Neural progenitor cell (in vitro differentiated cells): ENCODE results near the gene RPN2. TPM values are rescaled to one million over a fixed set of nuclear protein-coding genes. Genes with fewer than 3 reads are reported as not detected.

Experiments used
- DNase-seq: peaks from one replicate; pipeline ENCODE4 v3.0.0-alpha.2; 2016; ENCODE audit warnings: low spot score
- H2AFZ ChIP-seq: fragments of 200-600 bp; sonication (generic); replicated peaks from 2 replicates; pipeline ENCODE4 v1.6.1; 2016; ENCODE audit warnings: antibody characterized with exemption
- H3F3A ChIP-seq: fragments of 200-600 bp; sonication (generic); 2 replicates; pipeline ENCODE4 v1.6.1; 2016; ENCODE audit warnings: antibody characterized with exemption, low read depth
- H3K27ac ChIP-seq: fragments of 200-600 bp; sonication (generic); 2 replicates; pipeline ENCODE4 v1.5.1; 2016; ENCODE audit warnings: mild to moderate bottlenecking
- H3K27me3 ChIP-seq: fragments of 200-600 bp; sonication (generic); 2 replicates; pipeline ENCODE4 v1.6.1; 2016; ENCODE audit warnings: mild to moderate bottlenecking, moderate library complexity
- H3K36me3 ChIP-seq: fragments of 200-600 bp; sonication (generic); 2 replicates; pipeline ENCODE4 v1.5.1; 2016
- H3K4me1 ChIP-seq: fragments of 200-600 bp; sonication (generic); 2 replicates; pipeline ENCODE4 v1.6.1; 2016; ENCODE audit warnings: mixed run types
- H3K4me2 ChIP-seq: fragments of 200-600 bp; sonication (generic); 2 replicates; pipeline ENCODE4 v1.6.1; 2016
- H3K4me3 ChIP-seq: fragments of 200-600 bp; sonication (generic); 2 replicates; pipeline ENCODE4 v1.5.1; 2016
- H3K79me2 ChIP-seq: fragments of 200-600 bp; sonication (generic); 2 replicates; pipeline ENCODE4 v1.6.1; 2016; ENCODE audit warnings: low read depth
- H3K9ac ChIP-seq: fragments of 200-600 bp; sonication (generic); 2 replicates; pipeline ENCODE4 v1.6.1; 2016
- H3K9me3 ChIP-seq: fragments of 200-600 bp; sonication (generic); 2 replicates; pipeline ENCODE4 v1.5.1; 2016; ENCODE audit warnings: low read depth
- H4K20me1 ChIP-seq: fragments of 200-600 bp; sonication (generic); 2 replicates; pipeline ENCODE4 v1.6.1; 2016; ENCODE audit warnings: low read depth
- H3K27ac Mint-ChIP-seq: 3 replicates; pipeline ENCODE4 v1.8.0; 2021; ENCODE audit warnings: mixed read lengths
- H3K27me3 Mint-ChIP-seq: 2 replicates; pipeline ENCODE4 v1.8.0; 2022; ENCODE audit warnings: low read depth, mild to moderate bottlenecking, inconsistent platforms, moderate library complexity, mixed read lengths; ENCODE audit not compliant: insufficient read depth
- H3K36me3 Mint-ChIP-seq: 3 replicates; pipeline ENCODE4 v1.8.0; 2021; ENCODE audit warnings: mixed read lengths
- H3K4me1 Mint-ChIP-seq: 3 replicates; pipeline ENCODE4 v1.8.0; 2021; ENCODE audit warnings: mixed read lengths
- H3K4me3 Mint-ChIP-seq: 3 replicates; pipeline ENCODE4 v1.8.0; 2021; ENCODE audit warnings: mild to moderate bottlenecking, moderate library complexity, mixed read lengths
- H3K9me3 Mint-ChIP-seq: 3 replicates; pipeline ENCODE4 v1.8.0; 2020; ENCODE audit warnings: mixed read lengths
- CTCF ChIP-seq: fragments of 200-600 bp; sonication (generic); IDR thresholded peaks from 2 replicates; pipeline ENCODE4 v1.5.1; 2017; ENCODE audit warnings: antibody characterized with exemption, mild to moderate bottlenecking
- EZH2 ChIP-seq: fragments of 200-600 bp; sonication (generic); IDR thresholded peaks from 2 replicates; pipeline ENCODE4 v1.6.1; 2017; ENCODE audit warnings: antibody characterized with exemption, mild to moderate bottlenecking, moderate library complexity
- EZH2phosphoT487 ChIP-seq: fragments of 200-600 bp; sonication (generic); IDR thresholded peaks from 2 replicates; pipeline ENCODE4 v1.6.1; 2017; ENCODE audit warnings: antibody characterized with exemption
- total RNA-seq: library from RNA; depleted of rRNA; stranded (reverse); fragments of >200 nt; gene quantifications from 2 replicates; pipeline ENCODE4 v1.2.3, GENCODE V29; 2015; ENCODE audit warnings: low replicate concordance

The RPN2 gene
- total RNA-seq, 1 donor from 2014 or later, result 249 TPM

GRCh38 chr20:37226889-37227288 is 47.8 kb downstream of the RPN2 start:
- Histone ChIP-seq H2AFZ (no peak overlapping the region), H3K79me2 (peaks cover 12% of the 10 kb centered on the region), H3K4me2 (peak overlapping the region; percentile 28), H3K36me3 (peaks cover 22% of the 10 kb centered on the region), H3K27me3 (no peaks in the 10 kb centered on the region), H3K27ac (peak overlapping the region; percentile 96), H3K9ac (peak overlapping the region; percentile 5), H3K4me3 (no peak overlapping the region), H3K4me1 (peaks cover 61% of the 10 kb centered on the region), H3K9me3 (no peaks in the 10 kb centered on the region), H4K20me1 (no peaks in the 10 kb centered on the region), H3F3A (peaks cover 58% of the 10 kb centered on the region)
- peaks cover 2% of the 10 kb centered on the region for H3K27me3 Mint-ChIP-seq
- no peak for DNase-seq
- no peak for TF ChIP-seq CTCF
- no peak overlapping the region for H3K27ac Mint-ChIP-seq
- peaks cover 49% of the 10 kb centered on the region for H3K36me3 Mint-ChIP-seq
- no peak overlapping the region for H3K4me3 Mint-ChIP-seq
- H3K9me3 Mint-ChIP-seq, result no peaks in the 10 kb centered on the region
- H3K4me1 Mint-ChIP-seq, result peaks cover 36% of the 10 kb centered on the region

GRCh38 chr20:37228082-37228481 is 49.0 kb downstream of the RPN2 start:
- Histone ChIP-seq H4K20me1 (no peaks in the 10 kb centered on the region), H3K4me1 (peaks cover 61% of the 10 kb centered on the region), H3K9ac (no peak overlapping the region), H3K27ac (peak overlapping the region; percentile 96), H2AFZ (no peak overlapping the region), H3F3A (peaks cover 70% of the 10 kb centered on the region), H3K4me3 (no peak overlapping the region), H3K36me3 (peaks cover 14% of the 10 kb centered on the region), H3K79me2 (peaks cover 6% of the 10 kb centered on the region), H3K27me3 (no peaks in the 10 kb centered on the region), H3K4me2 (peak overlapping the region; percentile 46), H3K9me3 (no peaks in the 10 kb centered on the region)
- DNase-seq, result no peak
- peak overlapping the region; percentile 85 for H3K27ac Mint-ChIP-seq
- peaks cover 45% of the 10 kb centered on the region for H3K4me1 Mint-ChIP-seq
- no peaks in the 10 kb centered on the region for H3K9me3 Mint-ChIP-seq
- TF ChIP-seq CTCF (no peak), EZH2 (no peak), EZH2phosphoT487 (no peak)
- H3K36me3 Mint-ChIP-seq, result peaks cover 54% of the 10 kb centered on the region
- peaks cover 2% of the 10 kb centered on the region for H3K27me3 Mint-ChIP-seq
- H3K4me3 Mint-ChIP-seq, result no peak overlapping the region

- no peaks in the 10 kb centered on the region for H4K20me1 ChIP-seq
- no peaks in the 10 kb centered on the region for H3K27me3 ChIP-seq
- H3K27ac ChIP-seq, result peak overlapping the region; percentile 96
- Mint-ChIP-seq H3K4me3 (no peak overlapping the region), H3K9me3 (no peaks in the 10 kb centered on the region), H3K27ac (peak overlapping the region; percentile 85), H3K36me3 (peaks cover 51% of the 10 kb centered on the region), H3K4me1 (peaks cover 45% of the 10 kb centered on the region), H3K27me3 (peaks cover 2% of the 10 kb centered on the region)
- H3K36me3 ChIP-seq, result peaks cover 11% of the 10 kb centered on the region
- DNase-seq, result no peak
- H2AFZ ChIP-seq, result no peak overlapping the region
- H3K9me3 ChIP-seq, result no peaks in the 10 kb centered on the region
- peaks cover 61% of the 10 kb centered on the region for H3K4me1 ChIP-seq
- peak overlapping the region; percentile 46 for H3K4me2 ChIP-seq
- TF ChIP-seq EZH2phosphoT487 (no peak), CTCF (no peak), EZH2 (no peak)
- H3K79me2 ChIP-seq, result peaks cover 6% of the 10 kb centered on the region
- H3K9ac ChIP-seq, result no peak overlapping the region
- H3F3A ChIP-seq, result peaks cover 74% of the 10 kb centered on the region
- no peak overlapping the region for H3K4me3 ChIP-seq
Observed at GRCh38 chr20:37228656-37229055, 49.5 kb downstream of the RPN2 start.
